NCI-H510A (cell line): ENCODE measurements around the gene PAPSS2.
"Not testable (repeated sequence)": the region's sequence is repeated elsewhere in the genome, so short reads cannot be mapped to it uniquely, and the experiment has no call there.

Experiments
- DNase-seq: peaks from one replicate; lab custom pipeline; 2025; lab: John Stamatoyannopoulos, UW

PAPSS2 gene

DNA sequence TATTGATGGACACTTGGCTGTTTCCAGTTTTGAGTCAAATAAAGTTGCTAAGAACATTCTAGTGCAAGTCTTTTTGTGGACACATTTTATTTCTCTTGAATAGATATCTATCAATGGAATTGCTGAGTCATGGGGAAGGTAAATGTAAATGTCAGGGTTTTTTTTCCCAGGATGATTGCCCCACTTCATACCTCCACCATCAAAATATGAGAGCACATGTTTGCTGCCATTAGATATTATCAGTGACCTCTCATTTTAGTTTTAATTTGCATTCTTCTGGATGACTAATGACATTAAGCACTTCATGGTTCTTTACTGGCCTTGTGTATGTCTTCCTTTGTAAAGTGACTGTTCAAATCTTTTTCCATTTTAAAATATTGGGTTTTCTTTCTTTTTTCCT, 45.7 kb downstream of the PAPSS2 start:
- DNase-seq, result no peak

DNA sequence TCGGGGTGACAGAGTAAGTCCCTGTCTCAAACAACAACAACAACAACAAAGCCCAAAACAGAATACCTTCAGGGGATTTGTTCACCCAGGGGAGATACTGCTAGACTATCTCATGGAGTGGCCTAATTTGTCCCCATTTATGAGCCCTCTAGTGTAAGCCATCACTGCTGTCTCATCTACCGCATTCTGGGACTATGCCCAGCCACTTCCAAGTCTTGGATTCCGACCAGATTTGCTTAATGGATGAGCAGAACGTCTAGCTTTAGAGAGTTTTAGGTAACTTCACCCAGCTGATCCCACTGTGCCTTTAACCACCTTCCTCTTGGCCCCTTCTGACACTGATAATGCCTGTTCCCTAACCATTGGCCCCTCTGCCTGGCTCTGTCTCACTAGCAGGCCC, 47.1 kb downstream of the PAPSS2 start:
- no peak for DNase-seq

DNA sequence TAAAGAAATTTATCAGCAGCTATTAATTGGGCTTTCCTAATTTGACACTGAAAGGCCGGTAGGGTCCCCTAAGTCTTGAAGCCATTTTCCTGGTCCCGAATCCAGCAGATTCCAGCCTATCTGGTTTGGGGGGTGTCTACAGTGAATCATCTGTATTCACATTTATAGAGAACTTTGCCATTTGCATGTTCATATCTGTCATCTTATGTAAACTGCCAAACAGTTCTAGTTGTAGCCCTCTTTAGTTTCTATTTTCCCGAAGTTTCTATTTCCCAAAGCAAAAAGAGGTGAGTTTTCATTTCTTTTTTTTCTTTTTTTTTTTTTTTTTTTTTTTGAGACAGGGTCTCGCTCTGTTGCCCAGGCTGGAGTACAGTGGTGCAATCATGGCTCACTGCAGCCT, 47.6 kb downstream of the PAPSS2 start:
- no peak for DNase-seq

GRCh38 chr10:87712913-87713616, 53.4 kb downstream of the PAPSS2 start:
- no peak for DNase-seq

DNA sequence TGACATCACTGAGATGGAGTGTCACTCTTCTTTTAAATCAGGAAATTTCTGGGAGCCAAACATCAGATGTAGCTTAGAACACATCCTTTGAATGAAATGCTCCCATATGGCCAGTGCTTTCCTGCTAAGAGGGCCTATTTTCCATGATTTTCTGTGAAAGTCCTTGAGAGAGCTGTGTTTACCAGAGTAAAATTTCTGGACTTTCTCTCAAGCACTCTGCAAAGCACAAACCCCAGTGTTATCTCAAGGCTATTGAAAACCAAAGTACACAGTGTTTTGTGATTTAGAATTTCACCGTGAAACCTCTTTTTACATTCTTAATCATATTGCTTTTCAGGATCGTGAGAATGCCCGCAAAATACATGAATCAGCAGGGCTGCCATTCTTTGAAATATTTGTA, 54.0 kb downstream of the PAPSS2 start:
- DNase-seq, result no peak

GRCh38 chr10:87715552-87716347, 56.1 kb downstream of the PAPSS2 start:
- no peak for DNase-seq

DNA sequence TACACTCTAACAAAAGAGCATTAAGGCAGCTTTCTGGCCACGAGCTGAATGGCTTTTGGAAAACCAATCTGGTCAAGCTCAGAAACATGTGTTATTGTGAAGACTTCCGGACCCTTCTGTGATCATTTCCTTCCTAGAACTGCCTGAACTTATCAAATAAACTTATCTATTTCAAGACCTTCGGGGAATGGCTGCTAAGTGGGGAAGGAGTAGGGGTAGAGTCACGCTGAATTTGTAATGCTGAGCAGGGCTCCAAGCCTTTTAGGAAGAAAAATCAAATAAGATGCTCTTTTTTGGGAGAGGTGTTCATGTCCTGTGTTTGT, 56.6 kb downstream of the PAPSS2 start:
- DNase-seq, result no peak

DNA sequence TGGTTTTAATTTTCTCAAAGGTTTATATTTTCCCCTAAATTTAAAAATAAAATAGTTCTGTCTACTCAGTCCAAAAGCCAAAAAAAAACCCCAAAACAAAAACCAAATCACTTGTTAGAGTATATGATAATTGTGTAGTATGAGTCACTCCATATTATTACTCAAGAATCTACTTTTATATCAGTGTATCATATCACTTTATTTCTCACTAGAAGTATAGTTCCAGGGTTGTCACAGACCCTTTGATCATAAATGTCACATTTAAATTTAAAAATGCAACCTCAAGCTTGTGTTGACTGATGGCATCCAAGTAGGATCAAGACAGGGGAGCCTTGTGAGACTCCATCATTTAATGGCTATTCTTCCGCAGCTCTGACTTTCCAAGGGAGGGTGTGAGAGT, 61.0 kb downstream of the PAPSS2 start:
- no peak for DNase-seq

DNA sequence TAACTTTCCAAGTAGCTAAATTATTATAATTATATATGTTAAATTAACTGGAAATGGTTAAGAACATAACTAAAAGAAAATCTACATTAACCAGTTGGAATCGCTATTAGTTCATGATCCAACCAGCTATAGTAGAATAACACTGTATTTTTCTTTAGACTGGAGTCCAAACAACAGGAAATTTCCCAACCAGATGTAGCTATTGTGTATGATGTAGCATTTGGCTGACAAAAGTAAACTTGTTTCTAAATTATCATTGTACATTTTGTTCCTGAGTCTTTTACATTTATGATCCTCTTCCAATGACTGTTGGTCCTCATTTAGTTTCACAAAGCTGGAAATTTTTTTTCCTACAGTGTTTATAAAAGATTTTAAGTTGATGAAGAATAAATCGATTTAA, 62.1 kb downstream of the PAPSS2 start:
- DNase-seq, result no peak

GRCh38 chr10:87722716-87723115, 63.0 kb downstream of the PAPSS2 start:
- DNase-seq, result no peak

DNA sequence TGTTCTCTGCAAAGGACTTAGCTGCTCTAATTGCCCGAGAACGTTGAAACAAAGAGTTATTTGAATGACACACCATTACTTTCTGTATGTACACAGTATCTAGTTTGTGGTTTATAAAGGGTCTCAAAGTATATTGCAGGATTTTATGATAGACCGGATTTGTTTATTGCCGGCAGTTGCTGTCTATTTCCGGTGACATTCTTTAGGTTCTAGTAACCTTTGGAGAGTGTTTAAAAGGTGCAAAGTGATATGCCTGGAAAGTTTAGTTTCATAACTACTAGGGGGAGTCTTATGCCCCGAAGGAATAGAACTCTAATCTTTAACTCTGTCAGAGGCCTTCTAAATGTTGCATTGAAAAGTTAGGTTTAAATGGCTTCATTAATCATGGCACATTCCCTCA, 63.8 kb downstream of the PAPSS2 start:
- no peak for DNase-seq

DNA sequence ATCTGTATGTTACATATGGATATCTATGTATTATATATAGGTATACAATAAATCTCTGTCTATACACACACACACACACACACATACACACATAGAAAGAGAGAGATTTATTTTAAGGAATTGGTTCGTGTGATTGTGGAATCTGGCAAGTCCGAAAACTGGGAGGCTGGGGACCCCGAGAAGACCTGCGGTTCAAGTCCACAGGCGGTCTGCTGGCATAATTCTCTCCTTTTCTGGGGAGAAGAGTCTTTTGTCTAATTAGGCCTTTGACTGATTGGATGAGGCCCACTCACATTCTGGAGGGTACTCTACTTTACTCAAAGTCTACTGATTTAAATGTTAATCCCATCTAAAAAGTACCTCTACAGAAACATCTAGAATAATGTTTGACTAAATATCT, 65.1 kb downstream of the PAPSS2 start:
- DNase-seq, result no peak

GRCh38 chr10:87729940-87730339, 70.3 kb downstream of the PAPSS2 start:
- no peak for DNase-seq

DNA sequence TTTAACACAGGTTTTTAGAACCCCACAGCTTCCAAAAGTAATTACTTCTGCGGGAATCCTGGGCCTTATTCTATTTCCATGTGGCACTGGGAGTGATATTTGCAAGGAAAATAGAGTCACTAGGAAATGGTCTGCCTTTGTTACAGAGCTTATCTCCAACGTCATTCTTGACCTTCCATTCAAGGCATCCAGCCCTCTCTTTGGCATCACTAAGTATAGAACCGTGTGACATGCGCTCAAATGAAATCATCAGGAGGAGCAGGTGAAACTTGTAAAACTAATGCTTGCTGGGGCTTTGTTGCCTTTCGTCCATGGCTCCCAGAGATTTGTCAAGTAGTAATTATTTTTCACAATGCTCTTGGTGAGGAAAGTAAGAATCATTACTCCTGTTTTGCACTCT, 73.4 kb downstream of the PAPSS2 start:
- DNase-seq, result no peak

DNA sequence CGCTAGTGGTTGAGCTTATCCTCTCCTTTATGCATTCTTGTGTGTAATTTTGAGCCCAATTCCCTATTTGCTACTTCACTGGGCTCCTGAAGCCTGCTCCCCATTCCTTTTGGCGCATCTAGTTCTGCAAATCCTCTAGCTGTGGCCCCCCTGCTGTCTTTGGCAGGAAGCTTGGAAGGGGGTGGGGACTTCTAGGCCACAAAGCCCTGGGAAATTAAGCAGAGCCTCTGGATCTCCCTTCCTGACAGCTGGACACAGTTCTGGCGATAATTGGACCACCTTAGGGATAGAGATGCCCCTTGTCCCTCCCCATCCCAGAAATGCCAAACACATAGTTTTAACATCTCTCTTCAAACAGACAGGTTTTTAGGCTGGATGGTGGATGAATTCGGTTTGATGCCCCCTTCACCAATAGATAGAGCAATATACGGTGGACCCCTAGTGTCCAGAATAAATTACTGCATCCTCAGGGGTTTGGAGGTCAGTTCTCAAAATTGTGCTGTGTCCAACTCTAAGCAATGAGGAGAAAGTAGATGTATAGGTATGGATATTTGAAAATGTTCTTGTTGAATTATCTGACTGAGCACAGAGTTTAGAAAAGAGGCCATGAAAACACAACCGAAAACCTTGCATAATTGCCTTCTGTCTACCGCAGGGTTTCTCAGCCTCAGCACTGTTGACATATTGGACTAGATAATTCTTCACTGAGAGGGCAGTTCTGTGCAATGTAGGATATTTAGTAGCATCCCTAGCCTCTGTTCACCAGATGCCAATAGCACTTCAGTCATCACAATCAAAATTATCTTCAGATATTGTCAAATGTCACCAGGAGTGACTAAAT, 75.5 kb downstream of the PAPSS2 start:
- no peak for DNase-seq

DNA sequence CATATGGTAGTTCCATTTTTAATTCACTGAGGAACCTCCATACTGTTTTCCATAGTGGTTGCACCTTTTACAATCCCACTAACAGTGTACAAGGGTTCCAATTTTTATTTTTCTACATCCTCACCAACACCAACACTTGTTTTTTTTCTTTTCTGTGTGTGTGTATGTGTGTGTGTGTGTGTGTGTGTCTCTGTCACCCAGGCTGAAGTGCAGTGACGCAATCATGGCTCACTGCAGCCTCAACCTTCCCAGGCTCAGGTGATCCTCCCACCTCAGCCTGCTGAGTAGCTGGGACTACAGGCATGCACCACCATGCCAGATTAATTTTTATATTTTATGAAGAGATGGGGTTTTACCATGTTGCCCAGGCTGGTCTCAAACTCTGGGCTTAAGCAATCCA, 78.6 kb downstream of the PAPSS2 start:
- not testable (repeated sequence) for DNase-seq

DNA sequence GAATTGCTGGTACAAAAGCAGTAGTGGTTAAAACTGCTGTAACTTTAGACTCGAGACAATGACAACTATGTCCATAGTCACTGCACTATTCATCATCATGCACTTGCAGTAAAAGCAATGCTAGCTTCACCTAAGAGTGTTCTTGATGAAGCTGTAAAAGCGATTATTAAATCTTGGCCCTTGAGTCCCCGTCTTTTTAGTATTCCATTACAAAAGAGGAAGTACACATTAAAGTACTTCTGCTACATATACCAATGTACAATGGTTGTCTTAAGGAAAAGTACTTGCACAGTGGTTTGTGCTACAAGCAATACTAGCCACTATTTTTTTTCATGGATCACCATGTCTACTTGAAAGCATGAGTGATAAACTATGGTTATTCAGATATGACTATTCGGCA, 80.0 kb downstream of the PAPSS2 start:
- no peak for DNase-seq

- DNase-seq, result no peak
Measured at GRCh38 chr10:87740254-87740655, 80.6 kb downstream of the PAPSS2 start.

GRCh38 chr10:87742992-87743610, 83.4 kb downstream of the PAPSS2 start:
- DNase-seq, result not testable (repeated sequence)

DNA sequence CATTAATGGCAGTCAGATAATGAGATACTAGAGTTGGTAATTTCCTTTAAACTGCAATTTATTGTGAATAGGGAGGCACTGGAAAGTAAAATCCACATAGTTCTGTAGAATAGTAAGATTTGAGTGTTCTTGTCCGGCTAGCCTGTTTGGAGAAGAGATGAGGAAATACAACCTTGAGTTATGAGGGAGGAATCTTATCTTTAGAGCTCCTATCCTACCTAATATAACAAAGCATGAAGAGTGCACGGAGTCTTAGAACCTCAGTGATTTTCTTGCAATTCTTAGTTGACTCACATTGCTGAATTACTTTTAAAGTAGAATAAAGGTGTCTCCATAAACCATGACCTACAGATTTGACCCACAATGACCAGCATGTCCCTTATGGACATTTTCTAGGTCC, 84.9 kb downstream of the PAPSS2 start:
- no peak for DNase-seq

- no peak for DNase-seq
Measured at GRCh38 chr10:87746911-87747310, 87.2 kb downstream of the PAPSS2 start.

- DNase-seq, result not testable (repeated sequence)
Measured at GRCh38 chr10:87748244-87748643, 88.6 kb downstream of the PAPSS2 start.
